ENCODE data around the gene CXCR5.

The CXCR5 gene

GRCh38 chr11:118876286-118876685, 7.4 kb upstream of the CXCR5 start:
- H3K4me3 ChIP-seq (ENCODE audit: low read depth, low read length), result no peak overlapping the region
- DNase-seq (ENCODE audit: low read depth), result no peak
- TF ChIP-seq, protein P1, sequence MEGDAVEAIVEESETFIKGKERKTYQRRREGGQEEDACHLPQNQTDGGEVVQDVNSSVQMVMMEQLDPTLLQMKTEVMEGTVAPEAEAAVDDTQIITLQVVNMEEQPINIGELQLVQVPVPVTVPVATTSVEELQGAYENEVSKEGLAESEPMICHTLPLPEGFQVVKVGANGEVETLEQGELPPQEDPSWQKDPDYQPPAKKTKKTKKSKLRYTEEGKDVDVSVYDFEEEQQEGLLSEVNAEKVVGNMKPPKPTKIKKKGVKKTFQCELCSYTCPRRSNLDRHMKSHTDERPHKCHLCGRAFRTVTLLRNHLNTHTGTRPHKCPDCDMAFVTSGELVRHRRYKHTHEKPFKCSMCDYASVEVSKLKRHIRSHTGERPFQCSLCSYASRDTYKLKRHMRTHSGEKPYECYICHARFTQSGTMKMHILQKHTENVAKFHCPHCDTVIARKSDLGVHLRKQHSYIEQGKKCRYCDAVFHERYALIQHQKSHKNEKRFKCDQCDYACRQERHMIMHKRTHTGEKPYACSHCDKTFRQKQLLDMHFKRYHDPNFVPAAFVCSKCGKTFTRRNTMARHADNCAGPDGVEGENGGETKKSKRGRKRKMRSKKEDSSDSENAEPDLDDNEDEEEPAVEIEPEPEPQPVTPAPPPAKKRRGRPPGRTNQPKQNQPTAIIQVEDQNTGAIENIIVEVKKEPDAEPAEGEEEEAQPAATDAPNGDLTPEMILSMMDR (IDR thresholded peaks at IDR 0.05; ENCODE audit: control insufficient read depth, extremely low read depth, insufficient read depth), result no peak

GRCh38 chr11:118877487-118878162, 6.1 kb upstream of the CXCR5 start:
- no peak for DNase-seq (ENCODE audit: low read depth)
- TF ChIP-seq, protein P1 (IDR thresholded peaks at IDR 0.05; ENCODE audit: control insufficient read depth, extremely low read depth, insufficient read depth), result no peak
- no peak overlapping the region for H3K4me3 ChIP-seq (ENCODE audit: low read depth, low read length)

DNA sequence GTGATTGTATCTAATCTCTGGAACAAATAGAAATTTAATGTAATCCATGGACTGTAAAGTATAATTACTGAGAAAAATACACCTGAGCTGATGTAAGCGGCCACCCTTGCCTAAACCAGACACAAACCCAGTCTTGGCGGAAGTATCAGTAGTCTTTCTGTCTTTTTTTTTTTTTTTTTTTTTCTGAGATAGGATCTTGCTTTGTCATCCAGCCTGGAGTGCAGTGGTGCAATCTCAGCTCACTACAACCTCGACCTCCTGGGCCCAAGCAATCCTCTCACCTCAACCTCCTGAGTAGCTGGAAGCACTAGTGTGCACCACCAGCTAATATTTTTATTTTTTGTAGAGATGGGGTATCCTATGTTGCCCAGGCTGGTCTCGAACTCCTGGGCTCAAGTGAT, 5.5 kb upstream of the CXCR5 start:
- TF ChIP-seq, protein P1 (IDR thresholded peaks at IDR 0.05; ENCODE audit: control insufficient read depth, extremely low read depth, insufficient read depth), result no peak
- no peak overlapping the region for H3K4me3 ChIP-seq (ENCODE audit: low read depth, low read length)
- DNase-seq (ENCODE audit: low read depth), result no peak

DNA sequence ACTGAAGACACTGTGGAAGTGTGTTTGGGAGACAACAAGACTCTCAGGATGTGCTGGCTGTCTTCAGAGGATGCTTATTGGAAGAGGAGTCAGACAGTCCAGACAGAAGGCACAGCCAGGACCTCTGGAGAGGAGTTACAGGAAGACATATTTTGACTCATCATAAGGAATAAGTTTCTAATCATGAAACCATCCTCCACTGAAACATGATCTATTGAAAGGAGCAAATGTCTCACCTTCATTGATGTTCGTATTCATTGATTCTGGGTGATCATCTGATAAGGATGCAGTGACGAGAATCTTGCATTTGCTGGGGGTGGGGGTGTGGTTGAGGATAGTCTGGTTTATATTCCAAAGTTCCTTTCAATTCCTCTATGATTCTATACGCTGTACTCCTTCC, 2.5 kb upstream of the CXCR5 start:
- TF ChIP-seq, protein P1 (IDR thresholded peaks at IDR 0.05; ENCODE audit: control insufficient read depth, extremely low read depth, insufficient read depth), result no peak
- H3K4me3 ChIP-seq (ENCODE audit: low read depth, low read length), result no peak overlapping the region
- DNase-seq (ENCODE audit: low read depth), result no peak

- H3K4me3 ChIP-seq (ENCODE audit: low read depth, low read length), result no peak overlapping the region
- DNase-seq (ENCODE audit: low read depth), result no peak
- TF ChIP-seq, protein P1 (IDR thresholded peaks at IDR 0.05; ENCODE audit: control insufficient read depth, extremely low read depth, insufficient read depth), result no peak
Observed at GRCh38 chr11:118882491-118882890, 1.2 kb upstream of the CXCR5 start.

DNA sequence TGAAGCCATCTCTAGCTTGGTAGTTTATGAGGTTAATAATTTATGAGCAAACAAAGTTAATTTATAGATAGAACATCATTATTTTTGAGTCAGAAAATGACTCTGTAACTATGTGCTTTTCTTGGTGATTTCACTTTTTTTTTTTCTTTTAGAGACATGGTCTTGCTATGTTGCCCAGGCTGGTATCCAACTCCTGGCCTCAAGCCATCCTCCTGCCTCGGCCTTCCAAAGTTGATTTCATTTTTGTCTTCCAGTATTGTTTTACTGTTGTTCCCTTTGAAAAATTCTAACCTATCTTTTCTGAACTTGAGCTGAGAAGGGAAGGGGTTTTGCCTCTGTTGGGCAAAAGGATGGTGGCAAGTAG, 706 bp upstream of the CXCR5 start:
- DNase-seq (ENCODE audit: low read depth), result no peak
- TF ChIP-seq, protein P1 (IDR thresholded peaks at IDR 0.05; ENCODE audit: control insufficient read depth, extremely low read depth, insufficient read depth), result no peak
- H3K4me3 ChIP-seq (ENCODE audit: low read depth, low read length), result no peak overlapping the region

DNA sequence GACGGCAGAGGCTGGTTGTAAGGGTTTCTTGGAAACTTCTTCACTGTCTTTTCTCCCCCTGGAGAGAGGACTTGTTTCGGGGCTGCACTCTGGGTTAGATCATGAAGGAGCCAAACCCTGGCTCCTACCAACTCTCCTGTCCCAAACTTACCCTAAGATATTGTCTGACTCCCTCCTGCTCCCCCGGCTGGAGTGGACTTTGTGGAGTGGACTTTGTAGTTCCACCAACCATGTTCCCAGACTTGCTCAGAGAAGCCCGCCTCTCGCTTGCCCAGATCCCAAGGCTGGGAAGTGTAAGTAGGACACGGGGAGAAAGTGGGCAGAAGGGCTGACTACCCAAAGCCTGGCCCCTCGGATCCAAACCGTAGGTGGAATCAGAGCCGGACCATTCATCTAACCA, 1.2 kb downstream of the CXCR5 start:
- TF ChIP-seq, protein P1 (IDR thresholded peaks at IDR 0.05; ENCODE audit: control insufficient read depth, extremely low read depth, insufficient read depth), result no peak
- DNase-seq (ENCODE audit: low read depth), result no peak
- H3K4me3 ChIP-seq (ENCODE audit: low read depth, low read length), result no peak overlapping the region
